Neural cell (in vitro differentiated cells): ENCODE measurements around the gene COP1.

Experiments used
- EP300 ChIP-seq: fragments of 450-650 bp; conservative IDR thresholded peaks from 2 replicates; pipeline ENCODE4 v1.6.1; 2014; ENCODE audit warnings: antibody characterized with exemption, mild to moderate bottlenecking, moderate library complexity; ENCODE audit not compliant: poor library complexity, severe bottlenecking
- EZH2 ChIP-seq: fragments of 200-600, 300-800 bp; shearing (Covaris generic), sonication (generic); IDR thresholded peaks from 2 replicates; pipeline ENCODE4 v1.6.1; 2014; ENCODE audit warnings: antibody characterized with exemption, low read length, borderline replicate concordance, mild to moderate bottlenecking; ENCODE audit not compliant: insufficient read depth, poor library complexity, severe bottlenecking
- MXI1 ChIP-seq: fragments of 450-650 bp; conservative IDR thresholded peaks from 2 replicates; pipeline ENCODE4 v1.6.1; 2014; ENCODE audit warnings: antibody characterized with exemption, mild to moderate bottlenecking; ENCODE audit not compliant: poor library complexity, severe bottlenecking
- POLR2AphosphoS5 ChIP-seq: IDR thresholded peaks from 2 replicates; pipeline ENCODE4 v1.6.1; 2012
- RAD21 ChIP-seq: fragments of 450-650 bp; conservative IDR thresholded peaks from 2 replicates; pipeline ENCODE4 v1.6.1; 2014; ENCODE audit warnings: antibody characterized with exemption, mild to moderate bottlenecking, moderate library complexity
- REST ChIP-seq: IDR thresholded peaks from 2 replicates; pipeline ENCODE4 v1.6.1; 2012; ENCODE audit warnings: borderline replicate concordance
- TAF1 ChIP-seq: IDR thresholded peaks from 2 replicates; pipeline ENCODE4 v1.6.1; 2012; ENCODE audit warnings: low read depth
- TF ChIP-seq, protein P1 (sequence below): fragments of 450-650 bp; IDR thresholded peaks from 2 replicates; pipeline ENCODE4 v1.5.1; 2014; ENCODE audit warnings: antibody characterized with exemption, mild to moderate bottlenecking, moderate library complexity; ENCODE audit not compliant: poor library complexity, severe bottlenecking

- TF ChIP-seq, protein P1, sequence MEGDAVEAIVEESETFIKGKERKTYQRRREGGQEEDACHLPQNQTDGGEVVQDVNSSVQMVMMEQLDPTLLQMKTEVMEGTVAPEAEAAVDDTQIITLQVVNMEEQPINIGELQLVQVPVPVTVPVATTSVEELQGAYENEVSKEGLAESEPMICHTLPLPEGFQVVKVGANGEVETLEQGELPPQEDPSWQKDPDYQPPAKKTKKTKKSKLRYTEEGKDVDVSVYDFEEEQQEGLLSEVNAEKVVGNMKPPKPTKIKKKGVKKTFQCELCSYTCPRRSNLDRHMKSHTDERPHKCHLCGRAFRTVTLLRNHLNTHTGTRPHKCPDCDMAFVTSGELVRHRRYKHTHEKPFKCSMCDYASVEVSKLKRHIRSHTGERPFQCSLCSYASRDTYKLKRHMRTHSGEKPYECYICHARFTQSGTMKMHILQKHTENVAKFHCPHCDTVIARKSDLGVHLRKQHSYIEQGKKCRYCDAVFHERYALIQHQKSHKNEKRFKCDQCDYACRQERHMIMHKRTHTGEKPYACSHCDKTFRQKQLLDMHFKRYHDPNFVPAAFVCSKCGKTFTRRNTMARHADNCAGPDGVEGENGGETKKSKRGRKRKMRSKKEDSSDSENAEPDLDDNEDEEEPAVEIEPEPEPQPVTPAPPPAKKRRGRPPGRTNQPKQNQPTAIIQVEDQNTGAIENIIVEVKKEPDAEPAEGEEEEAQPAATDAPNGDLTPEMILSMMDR: no peak
- TF ChIP-seq RAD21: no peak
- no peak for TF ChIP-seq MXI1
- TF ChIP-seq POLR2AphosphoS5: no peak
- TF ChIP-seq EZH2: no peak
- TF ChIP-seq TAF1: no peak
- no peak for TF ChIP-seq EP300
- no peak for TF ChIP-seq REST
These were observed 65.6 kb downstream of the COP1 start for GRCh38 chr1:176141449-176141848.
